HK-2 (cell line): Measurements from ENCODE around the gene TEX13A.
"Not testable (repeated sequence)": the region's sequence is repeated elsewhere in the genome, so short reads cannot be mapped to it uniquely, and the experiment has no call there.

Source experiments
- DNase-seq: peaks from one replicate; pipeline ENCODE4 v3.0.0-alpha.2; 2018; ENCODE audit not compliant: unreplicated experiment

The TEX13A gene, protein sequence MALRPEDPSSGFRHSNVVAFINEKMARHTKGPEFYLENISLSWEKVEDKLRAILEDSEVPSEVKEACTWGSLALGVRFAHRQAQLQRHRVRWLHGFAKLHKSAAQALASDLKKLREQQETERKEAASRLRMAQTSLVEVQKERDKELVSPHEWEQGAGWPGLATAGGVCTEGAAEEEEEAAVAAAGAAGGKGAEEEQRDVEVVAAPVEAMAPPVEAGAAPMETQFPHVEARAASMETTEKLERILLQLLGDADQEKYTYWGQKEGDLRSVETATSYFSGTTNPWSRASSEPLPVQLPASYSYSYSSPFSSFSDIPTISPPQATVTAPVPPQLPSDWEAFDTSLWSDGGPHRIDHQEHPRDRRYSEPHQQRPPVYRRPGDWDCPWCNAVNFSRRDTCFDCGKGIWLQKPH

DNA sequence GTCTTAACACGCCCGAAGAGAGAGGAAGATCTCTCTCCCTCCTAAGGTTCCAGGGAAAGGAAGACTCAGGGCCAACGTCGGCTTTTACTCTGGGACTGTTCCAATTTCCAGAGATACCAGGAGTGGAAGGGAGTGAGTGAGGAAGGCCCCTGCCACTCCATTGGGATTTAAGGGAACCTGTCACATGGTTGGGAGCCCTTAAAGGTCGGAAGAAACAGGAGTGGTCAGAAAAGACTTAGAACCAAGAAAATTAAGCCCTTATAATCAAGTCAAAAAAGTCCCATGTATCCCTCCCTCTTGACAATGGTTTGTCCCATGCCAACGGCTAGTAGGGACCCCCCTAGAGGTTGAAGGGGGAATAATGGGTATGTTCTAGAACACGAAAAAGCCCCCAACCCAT, at the start of gene TEX13A:
Gene TEX13A, minus strand, starts transcription at position 59 of the 400 bp plus-strand sequence. CDS start 297 bp downstream, outside the sequence.
- DNase-seq, result no peak

DNA sequence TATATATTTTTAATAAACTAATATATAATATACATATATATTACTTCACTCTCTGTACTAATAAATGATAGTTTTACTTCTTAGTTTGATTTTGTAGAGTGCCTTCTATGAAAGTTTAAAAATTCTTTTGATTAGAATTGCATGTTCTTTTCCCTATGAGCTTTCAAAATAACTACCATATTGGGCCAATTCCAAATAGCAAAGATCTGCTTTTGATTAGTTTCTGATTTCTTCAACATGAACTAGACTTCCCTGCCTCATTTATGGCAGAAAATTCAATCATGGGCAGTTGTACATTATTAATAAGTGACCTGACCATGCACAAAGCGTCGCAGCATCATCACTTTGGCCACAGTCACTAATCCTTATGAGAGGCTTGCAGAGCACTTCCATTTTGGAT, 48.9 kb upstream of the TEX13A start:
- DNase-seq, result no peak

DNA sequence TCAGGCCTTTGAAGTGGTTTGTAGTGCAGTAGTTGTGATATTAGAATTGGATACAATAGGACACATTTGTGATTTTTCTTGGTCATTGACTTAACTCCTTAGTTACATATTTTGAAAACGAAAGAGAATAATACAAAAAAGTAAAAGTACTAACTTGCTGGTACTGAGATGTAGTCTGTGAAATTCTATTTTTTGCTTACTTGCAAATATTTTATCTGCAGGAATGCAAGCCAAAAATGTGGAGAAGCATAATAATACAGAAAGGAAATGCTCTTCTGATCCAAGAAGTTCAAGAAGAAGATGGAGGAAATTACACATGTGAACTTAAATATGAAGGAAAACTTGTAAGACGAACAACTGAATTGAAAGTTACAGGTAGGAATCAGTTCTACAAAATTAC, 46.7 kb upstream of the TEX13A start:
- DNase-seq, result no peak

DNA sequence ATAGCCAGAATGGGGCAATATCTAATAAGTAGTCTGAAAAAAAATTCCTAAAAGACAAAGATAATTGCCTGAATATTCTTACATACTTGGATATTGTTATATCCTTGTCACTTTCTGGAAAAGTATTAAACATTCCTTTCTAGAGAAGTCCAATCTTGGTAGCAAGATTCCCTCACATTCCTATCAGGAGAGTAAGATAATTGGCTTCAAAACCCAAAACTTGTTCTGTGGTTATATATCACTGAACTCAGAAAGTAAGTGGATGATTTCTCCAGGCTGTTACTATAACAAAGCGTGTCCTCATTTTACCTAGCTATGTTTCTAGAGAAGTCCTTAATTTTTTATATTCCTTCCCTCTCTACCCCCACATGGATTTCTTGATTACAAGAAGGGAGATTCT, 46.0 kb upstream of the TEX13A start:
- no peak for DNase-seq

DNA sequence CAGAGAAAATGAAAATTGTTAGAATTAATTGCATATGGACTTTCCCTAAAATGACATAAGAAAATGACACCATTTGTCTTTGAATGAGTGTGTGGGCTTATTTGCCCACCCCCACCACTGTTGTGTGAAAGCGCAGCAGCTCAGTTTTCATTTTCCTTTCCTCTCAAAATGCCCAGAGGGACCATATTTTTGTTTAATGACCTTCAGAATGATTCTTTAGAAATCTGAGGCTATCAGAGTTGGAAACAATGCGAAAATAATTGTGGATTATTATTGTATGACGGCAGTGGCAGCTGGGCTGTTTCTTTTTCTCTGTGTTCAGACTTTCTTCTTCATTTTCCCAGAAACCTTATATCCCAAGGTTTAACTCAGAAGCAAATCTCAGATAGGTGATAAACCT, 44.6 kb upstream of the TEX13A start:
- DNase-seq, result no peak

DNA sequence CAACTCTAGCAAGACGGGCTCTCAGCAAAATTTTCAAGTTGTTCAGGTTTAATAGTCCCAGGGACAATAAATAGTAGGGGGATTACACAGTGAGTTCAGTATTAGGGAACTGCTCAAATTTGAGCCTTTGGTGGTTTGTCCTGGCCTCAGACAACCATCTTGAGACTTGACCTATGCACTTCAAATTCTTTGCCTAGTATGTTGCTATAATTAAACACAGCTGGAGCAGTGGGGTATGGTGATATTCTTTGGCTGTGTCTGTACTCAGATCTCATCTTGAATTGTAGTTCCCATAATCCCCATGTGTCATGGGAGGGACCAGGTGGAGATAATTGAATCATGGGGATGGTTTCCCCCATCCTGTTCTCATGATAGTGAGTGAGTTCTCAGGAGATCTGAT, 43.3 kb upstream of the TEX13A start:
- no peak for DNase-seq

DNA sequence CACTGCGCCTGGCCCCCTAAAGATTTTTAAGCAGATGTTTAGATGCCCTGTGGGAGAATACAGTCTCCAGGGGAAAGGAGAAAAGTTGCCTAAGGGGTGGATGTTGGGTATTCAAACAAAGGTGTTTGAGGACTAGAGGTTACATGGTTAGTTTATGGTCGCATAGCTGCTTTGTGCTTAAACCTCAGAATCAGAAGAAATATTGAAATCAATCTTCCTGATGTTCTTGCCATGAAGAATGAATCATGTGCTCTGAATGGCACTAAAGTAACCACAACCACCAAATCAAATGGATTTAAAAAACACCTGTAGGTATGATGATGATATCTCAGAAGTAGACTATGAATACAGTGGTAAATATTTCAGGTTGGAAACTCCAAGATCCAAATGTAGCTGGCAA, 42.7 kb upstream of the TEX13A start:
- DNase-seq, result no peak

DNA sequence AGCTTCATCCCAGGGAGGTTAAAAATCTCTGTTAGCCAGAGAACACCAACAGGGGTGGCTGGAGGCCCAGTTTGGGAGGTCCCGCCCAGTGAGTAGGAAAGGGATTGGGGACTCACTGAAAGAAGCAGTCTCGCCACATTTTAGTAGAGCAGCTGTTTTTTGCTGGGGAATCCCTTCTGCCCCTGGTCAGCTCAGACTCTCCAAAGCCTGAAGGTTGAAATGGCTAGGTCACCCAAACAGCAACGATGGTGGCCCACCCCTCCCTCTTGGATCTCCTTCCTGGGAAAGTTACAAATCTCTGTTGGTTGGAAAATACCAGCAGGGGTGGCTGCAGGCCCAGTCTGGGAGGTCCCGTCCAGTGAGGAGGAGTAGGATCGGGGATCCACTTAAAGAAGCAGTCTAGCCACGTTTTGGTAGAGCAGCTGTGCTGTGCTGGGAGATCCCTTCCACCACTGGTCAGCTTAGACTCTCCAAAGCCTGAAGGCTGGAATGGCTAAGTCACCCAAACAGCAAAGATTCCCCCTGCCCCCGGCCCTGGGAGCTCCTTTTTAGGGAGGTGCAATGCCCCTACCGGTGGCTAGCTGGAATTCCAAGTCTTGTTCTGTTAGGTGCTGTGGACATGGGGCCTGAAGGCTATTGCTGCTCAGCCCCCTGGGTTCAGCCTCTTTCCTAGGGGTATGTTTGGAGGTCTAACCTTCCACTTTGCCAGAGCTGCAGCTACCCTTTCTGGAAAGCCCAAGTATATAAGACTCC, 40.0 kb upstream of the TEX13A start:
- no peak for DNase-seq

DNA sequence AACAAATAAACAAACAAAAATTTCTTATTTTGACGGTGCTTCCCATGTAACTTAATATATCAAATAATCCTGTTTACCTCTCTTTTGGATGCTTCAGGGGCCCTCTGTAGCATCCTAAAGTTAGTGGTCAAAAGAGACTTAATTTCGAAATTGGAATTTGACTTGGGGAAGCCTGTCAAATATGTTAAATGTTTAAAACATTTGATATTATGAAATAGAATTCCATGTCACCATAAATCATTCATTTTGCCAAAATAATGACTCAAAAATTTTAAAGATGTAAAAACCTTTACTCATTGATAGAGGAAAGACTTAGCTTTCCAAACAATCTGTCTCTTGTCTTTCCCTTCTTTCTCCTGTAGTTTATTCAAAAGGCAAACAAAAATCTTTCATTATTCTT, 20.6 kb upstream of the TEX13A start:
- DNase-seq, result no peak

DNA sequence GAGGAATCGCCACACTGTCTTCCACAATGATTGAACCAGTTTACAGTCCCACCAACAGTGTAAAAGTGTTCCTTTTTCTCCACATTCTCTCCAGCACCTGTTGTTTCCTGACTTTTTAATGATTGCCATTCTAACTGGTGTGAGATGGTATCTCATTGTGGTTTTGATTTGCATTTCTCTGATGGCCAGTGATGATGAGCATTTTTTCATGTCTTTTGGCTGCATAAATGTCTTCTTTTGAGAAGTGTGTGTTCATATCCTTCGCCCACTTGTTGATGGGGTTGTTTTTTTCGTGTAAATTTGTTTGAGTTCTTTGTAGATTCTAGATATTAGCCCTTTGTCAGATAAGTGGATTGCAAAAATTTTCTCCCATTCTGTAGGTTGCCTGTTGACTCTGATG, 16.9 kb upstream of the TEX13A start:
- DNase-seq, result not testable (repeated sequence)

DNA sequence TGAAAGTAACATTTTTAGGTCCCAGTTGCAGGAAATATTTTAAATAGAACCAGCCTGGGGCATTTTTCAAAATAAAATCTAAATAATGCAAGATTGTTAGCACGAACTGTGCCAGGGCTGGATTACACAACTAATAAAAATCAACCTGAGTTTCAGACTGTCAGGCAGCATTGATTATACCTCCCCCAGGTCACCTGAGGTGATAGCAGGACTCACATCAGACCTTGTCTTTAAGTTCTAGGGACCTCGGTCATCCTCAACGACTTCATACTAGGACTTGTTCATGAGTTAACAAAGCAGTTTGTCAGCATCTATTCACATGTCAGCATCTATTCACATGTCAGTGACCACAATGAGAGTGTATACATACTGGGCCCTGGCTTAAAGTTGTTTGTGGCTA, 8.7 kb upstream of the TEX13A start:
- no peak for DNase-seq

DNA sequence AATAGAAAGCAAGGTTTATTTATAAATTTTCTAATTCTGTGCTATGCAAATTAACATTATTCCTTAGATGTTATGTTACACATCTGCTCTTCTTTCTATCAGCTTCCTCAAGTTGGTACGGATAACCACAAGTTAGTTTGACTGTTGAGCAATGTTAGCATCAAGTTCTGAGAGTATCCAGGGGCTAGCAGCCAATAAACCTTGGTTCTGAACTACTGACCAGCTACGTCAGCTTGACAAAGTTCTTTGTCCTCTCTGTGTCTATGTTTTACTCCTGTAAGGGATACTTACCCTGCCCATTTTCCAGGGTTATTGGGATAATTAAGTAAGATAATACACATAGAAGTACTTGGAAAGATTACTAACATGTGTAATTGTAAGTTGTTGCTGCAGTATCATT, 8.1 kb upstream of the TEX13A start:
- no peak for DNase-seq

DNA sequence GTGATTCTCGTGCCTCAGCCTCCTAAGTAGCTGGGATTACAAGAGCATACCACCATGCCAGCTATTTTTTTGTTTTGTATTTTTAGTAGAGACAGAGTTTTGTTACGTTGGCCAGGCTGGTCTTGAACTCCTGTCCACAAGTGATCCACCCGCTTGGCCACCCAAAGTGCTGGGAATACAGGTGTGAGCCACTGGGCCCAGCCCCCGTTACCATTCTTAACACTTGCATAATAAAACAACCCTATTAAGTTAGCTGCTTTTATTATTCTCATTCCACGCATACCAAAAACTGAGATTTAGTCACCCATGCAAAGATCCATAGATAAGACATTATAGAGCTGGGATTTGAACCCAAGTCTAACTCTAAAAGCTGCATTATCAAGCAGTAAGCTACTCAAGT, 6.0 kb upstream of the TEX13A start:
- no peak for DNase-seq

DNA sequence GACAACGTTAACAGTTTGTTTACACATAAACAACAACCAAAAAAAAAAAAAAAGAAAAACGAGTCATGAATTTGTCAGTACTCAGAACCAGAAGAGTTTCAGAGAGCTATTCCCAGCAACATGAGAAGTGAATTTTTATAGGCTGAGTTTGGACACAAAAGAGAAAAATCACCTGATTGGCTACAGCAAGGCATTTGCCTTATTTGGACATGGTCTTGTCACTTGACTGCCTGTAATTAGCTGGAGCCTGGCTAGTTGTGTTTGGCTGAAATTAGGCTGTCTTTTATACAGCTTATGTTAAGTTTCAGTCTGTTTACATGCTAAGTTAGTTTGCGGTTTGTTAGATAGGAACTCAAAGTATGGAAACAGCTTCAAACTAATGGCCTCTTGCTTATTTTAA, 880 bp upstream of the TEX13A start:
- DNase-seq, result no peak

DNA sequence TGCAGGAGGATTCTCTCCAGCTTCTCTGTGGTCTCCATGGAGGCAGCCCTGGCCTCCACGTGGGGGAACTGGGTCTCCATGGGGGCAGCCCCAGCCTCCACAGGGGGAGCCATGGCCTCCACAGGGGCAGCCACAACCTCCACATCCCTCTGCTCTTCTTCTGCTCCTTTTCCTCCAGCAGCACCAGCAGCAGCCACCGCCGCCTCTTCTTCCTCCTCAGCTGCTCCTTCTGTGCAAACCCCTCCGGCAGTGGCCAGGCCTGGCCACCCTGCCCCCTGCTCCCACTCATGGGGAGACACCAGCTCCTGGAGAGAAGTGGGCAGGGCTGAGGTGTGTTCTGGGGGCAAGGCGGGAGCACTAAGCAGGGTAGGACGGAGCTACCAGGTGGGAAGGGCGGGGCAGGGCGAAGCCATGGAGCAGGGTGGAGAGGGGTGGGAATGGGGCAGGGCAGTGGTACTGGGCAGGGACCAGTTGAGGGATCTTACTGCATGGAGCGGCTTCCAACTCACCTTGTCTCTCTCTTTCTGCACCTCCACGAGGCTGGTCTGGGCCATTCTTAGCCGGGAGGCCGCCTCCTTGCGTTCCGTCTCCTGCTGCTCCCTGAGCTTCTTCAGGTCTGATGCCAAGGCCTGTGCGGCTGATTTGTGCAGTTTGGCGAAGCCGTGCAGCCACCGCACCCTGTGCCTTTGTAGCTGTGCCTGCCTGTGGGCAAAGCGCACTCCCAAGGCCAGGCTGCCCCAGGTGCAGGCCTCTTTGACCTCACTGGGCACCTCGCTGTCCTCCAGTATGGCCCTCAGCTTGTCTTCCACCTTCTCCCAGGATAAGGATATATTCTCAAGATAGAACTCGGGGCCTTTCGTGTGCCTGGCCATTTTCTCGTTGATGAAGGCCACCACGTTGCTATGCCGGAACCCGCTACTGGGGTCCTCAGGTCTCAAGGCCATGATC, 766 bp downstream of the TEX13A start:
- DNase-seq, result no peak

DNA sequence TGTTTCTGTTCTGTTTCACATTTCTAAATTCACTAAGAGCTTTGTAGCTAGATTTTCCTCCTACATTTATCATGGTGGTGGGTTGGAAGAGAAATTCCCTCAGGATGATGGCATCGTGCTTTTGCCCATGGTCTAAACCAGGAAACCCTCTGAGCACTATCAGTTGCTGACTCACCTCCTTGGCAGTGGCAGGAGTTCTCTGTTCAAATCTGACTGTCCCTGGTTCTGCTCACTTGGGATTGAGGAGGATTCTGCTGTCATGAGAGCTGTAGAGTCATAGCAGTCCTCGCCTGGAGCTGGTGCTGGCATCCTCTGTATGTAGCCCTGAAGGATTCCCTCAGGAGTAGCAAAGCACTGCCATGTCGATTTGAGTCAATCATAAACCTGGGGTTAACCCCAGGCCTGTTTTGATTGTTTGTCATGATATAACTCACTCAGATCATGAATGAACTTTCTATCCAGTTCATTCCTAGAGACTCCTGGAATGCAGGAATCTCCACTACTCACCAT, 9.4 kb downstream of the TEX13A start:
- no peak for DNase-seq

DNA sequence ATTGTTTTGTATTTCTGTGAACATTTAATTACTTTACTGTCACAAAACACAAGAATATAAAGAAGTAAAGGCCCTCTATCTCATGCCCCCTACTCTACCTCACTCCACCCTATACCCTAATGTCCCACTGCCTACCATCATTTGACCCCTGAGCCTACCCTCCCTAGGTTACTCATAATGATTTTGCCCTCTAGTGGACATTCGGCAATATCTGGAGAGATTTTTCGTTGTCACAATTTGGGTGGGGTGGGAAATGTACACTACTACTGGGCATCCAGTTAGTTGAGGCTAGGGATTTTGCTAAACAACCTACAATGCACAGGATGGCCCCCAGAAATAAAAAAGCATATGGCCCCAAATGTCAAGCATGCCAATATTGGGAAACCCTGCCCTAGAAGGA, 10.2 kb downstream of the TEX13A start:
- DNase-seq, result no peak

DNA sequence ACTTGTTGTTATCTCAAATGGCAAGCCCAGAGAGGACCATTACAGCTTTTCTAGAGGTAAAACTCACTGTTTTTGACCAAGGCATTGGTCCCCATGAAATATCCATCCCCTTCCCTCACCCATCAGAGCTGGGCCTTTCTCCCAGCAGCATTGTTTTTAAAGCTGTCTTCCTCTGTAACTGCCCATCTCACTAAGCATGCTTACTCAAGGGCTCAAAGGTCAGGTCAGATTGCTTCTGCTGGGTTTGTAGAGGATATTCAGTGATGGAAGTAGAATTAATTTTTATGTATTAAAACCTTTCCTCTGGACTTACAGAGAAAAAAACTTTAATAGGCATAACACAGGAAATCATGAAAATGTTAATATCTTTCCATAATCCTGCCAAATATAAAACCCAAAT, 11.1 kb downstream of the TEX13A start:
- no peak for DNase-seq

DNA sequence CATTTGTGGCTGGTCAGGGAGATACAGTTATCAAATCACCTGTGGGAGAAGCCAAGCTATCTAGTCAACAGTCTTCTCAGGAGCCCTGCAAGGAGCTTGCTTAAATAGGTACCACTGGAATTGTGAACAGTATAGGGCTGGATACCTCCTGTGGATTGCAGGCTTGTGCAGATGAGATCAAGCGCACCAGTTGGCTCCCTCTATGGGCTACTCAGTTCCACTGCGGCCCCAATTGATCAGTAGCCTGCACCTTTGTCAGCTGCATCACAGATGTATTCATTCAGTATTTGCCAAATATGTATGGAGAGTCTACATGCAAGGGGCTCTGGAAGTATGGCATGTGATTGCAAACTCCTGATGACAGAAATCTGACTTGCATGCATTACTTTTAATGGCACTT, 28.6 kb downstream of the TEX13A start:
- peak; percentile 13 for DNase-seq

DNA sequence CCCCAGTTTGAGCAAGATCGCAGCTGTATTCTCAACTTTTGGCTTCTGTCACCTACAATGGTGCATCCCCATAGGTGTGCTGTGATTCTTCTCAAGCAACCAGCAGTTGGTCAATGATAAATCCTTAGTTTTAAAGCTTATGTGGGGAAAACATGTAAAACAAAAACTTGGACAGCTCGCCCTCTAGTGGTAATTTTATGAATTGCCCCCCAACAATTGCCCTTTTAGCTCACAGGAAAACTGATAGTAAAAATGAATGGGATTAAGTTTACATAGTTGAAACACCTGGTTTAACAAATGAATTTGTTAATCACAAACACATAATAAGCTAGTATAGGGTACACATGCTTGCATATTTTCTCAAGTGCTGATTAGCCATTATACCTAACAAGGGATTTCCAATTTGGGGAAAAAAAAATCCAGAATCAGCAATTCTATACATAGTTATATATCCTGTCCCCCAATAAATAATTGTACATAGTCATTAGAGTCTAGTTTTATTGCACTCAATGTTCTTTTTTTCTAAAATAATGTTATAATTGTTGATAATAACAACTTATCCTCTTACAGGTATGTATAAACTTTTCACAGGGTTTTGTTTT, 30.1 kb downstream of the TEX13A start:
- peak; percentile 16 for DNase-seq

DNA sequence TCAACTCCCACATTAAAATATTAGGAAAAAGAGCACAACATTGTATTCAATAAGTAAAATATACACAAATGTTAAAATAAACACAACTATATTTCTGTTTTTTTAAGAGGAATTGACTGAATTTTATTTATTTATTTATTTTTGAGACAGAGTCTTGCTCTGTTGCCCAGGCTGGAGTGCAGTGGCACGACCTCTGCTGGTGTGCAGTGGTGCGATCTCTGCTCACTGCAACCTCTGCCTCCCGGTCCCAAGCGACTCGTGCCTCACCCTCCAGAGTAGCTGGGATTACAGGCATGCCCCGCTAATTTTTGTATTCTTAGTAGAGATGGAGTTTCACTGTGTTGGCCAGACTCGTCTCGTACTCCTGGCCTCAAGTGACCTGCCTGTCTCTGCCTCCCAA, 31.4 kb downstream of the TEX13A start:
- DNase-seq, result no peak

DNA sequence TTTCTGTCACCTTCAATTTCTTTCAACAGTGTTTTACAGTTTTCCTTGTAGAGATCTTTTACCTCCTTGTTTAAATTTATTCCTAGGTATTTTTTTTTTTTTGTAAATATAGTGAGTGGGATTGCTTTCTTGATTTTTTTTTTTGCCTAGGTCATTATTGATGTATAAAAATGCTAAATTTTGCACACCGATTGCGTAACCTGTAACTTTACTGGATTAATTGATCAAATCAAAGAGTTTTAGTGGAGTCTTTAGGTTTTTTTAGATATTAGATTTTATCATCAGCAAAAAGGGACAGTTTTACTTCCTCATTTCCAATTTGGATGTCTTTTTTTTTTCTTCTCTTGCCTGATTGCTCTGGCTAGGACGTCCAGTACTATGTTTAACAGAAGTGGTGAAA, 40.9 kb downstream of the TEX13A start:
- no peak for DNase-seq
